GM19395 (cell line): ENCODE measurements around the gene MIX23.
A peak's percentile ranks its signal among the peaks of the same experiment; 100 is the strongest.

Experiments used
- ATAC-seq: cut with Tn5 transposase; IDR thresholded peaks from one replicate; pipeline ENCODE4 v1.9.1; 2021; ENCODE audit warnings: mild to moderate bottlenecking, moderate library complexity; ENCODE audit not compliant: unreplicated experiment

Gene MIX23

GRCh38 chr3:122382888-122383666, at the start of gene MIX23:
Gene MIX23 (minus strand): TSS chr3:122383231. CDS start chr3:122383224, 7 bp downstream.
- ATAC-seq = peak; percentile 48

GRCh38 chr3:122430371-122430770, 47.3 kb upstream of the MIX23 start:
- ATAC-seq = no peak

- no peak for ATAC-seq
Measured at GRCh38 chr3:122427857-122428471, 44.9 kb upstream of the MIX23 start.

- ATAC-seq = no peak
Measured at GRCh38 chr3:122421836-122422235, 38.8 kb upstream of the MIX23 start.

- ATAC-seq = no peak
Measured at GRCh38 chr3:122421101-122421500, 38.1 kb upstream of the MIX23 start.

GRCh38 chr3:122416966-122417365, 33.9 kb upstream of the MIX23 start:
- no peak for ATAC-seq

GRCh38 chr3:122415762-122416654, 33.0 kb upstream of the MIX23 start, which contains the start of gene WDR5B:
Gene WDR5B (minus strand): TSS chr3:122416062. CDS start chr3:122415528, 534 bp downstream.
- ATAC-seq = peak; percentile 88

GRCh38 chr3:122415104-122415744, 32.2 kb upstream of the MIX23 start:
- peak; percentile 64 for ATAC-seq

GRCh38 chr3:122414391-122414790, 31.4 kb upstream of the MIX23 start:
- ATAC-seq = no peak

- ATAC-seq = no peak
Measured at GRCh38 chr3:122410639-122411038, 27.6 kb upstream of the MIX23 start.

GRCh38 chr3:122410111-122410510, 27.1 kb upstream of the MIX23 start:
- no peak for ATAC-seq

- ATAC-seq = no peak
Measured at GRCh38 chr3:122409446-122409845, 26.4 kb upstream of the MIX23 start.

- ATAC-seq = no peak
Measured at GRCh38 chr3:122407946-122408345, 24.9 kb upstream of the MIX23 start.

GRCh38 chr3:122406198-122406597, 23.2 kb upstream of the MIX23 start:
- ATAC-seq = no peak

- ATAC-seq = no peak
Measured at GRCh38 chr3:122405015-122405414, 22.0 kb upstream of the MIX23 start.

- ATAC-seq = no peak
Measured at GRCh38 chr3:122403489-122403888, 20.5 kb upstream of the MIX23 start.

GRCh38 chr3:122398920-122399319, 15.9 kb upstream of the MIX23 start:
- no peak for ATAC-seq

GRCh38 chr3:122397201-122397600, 14.2 kb upstream of the MIX23 start:
- ATAC-seq = no peak

GRCh38 chr3:122396511-122396910, 13.5 kb upstream of the MIX23 start:
- ATAC-seq = no peak

- ATAC-seq = no peak
Measured at GRCh38 chr3:122395582-122395981, 12.6 kb upstream of the MIX23 start.

GRCh38 chr3:122394173-122394572, 11.1 kb upstream of the MIX23 start:
- ATAC-seq = no peak
